Adrenal gland (tissue), 12 donors: Measurements from ENCODE around the gene MAP7D1. TPM values are rescaled to one million over a fixed set of nuclear protein-coding genes. Genes with fewer than 3 reads are reported as not detected.

ENCODE experiments used
- DNase-seq, 7 donors: peaks; one replicate each; pipeline ENCODE4 v3.0.0-alpha.2; 2019 to 2020
- H3K27ac ChIP-seq, 5 donors: fragments of 200-600 bp; sonication (generic) in 4 of 5; 1 replicate in 3 of 5; 2 replicates in 2 of 5; pipeline versions ENCODE4 v1.5.1 to v1.8.0; 2016 to 2020; ENCODE audit warnings: mild to moderate bottlenecking in 1 of 5
- H3K27me3 ChIP-seq: fragments of 200-600 bp; 2 replicates; pipeline ENCODE4 v1.8.0; 2021
- H3K36me3 ChIP-seq, 2 donors: fragments of 200-600 bp; replicated peaks in 1 of 2; 1 replicate in 1 of 2; 2 replicates in 1 of 2; pipeline versions ENCODE4 v1.5.1 to v1.8.0; 2018 to 2022
- H3K4me1 ChIP-seq, 2 donors: fragments of 200-600 bp; replicated peaks in 1 of 2; 1 replicate in 1 of 2; 2 replicates in 1 of 2; pipeline versions ENCODE4 v1.5.1 to v1.8.0; 2018 to 2021
- H3K4me3 ChIP-seq, 4 donors: fragments of 200-600 bp; sonication (generic) in 3 of 4; one replicate each; pipeline ENCODE4 v1.5.1; 2016 to 2018
- H3K9me3 ChIP-seq, 3 donors: fragments of 200-600 bp; sonication (generic) in 1 of 3; replicated peaks in 1 of 3; 1 replicate in 2 of 3; 2 replicates in 1 of 3; pipeline versions ENCODE4 v1.5.1 to v1.8.0; 2016 to 2021
- POLR2A ChIP-seq, 2 donors: fragments of 450-650 bp; IDR thresholded peaks; one replicate each; pipeline ENCODE4 v1.6.1; 2017; ENCODE audit warnings: antibody characterized with exemption in 2 of 2, mild to moderate bottlenecking in 2 of 2, moderate library complexity in 1 of 2
- WGBS, 4 donors: extraction: QIAGEN DNeasy Blood & Tissue Kit in 2 of 4; methylation state at CpG; one replicate each; pipeline versions ENCODE4 v1.1.5 to v1.1.7; 2013 to 2017; 5-methylcytosine and 5-hydroxymethylcytosine counted together
- intact Hi-C, 2 donors: fragments of 100-400 bp; cut with DNase I; formaldehyde crosslinking; loops; one replicate each; pipeline versions ENCODE4 v1.14.1 to v1.15.0; 2022 to 2023
- polyA plus RNA-seq, 3 donors: library from polyadenylated mRNA; stranded (reverse); fragments of 200-250 nt in 2 of 3; fragments of 350-450 nt in 1 of 3; fragmentation: Illumina TruSeq in 1 of 3; extraction: RNeasy Lipid Tissue Mini Kit (QIAGEN cat#74804) in 1 of 3; gene quantifications; one replicate each; pipeline ENCODE4 v1.2.3, GENCODE V29; 2013 to 2014
- total RNA-seq, 9 donors: library from RNA; depleted of rRNA in 4 of 9; stranded (reverse); fragments of >200 nt in 4 of 9; fragments of 120-200 nt in 1 of 9; fragmentation: NEBNext Ultra II Directional in 1 of 9; extraction: Animal tissue kit (Norgen Biotek cat#: 25700) in 1 of 9; gene quantifications; one replicate each; pipeline versions ENCODE4 v1.1.0 to v1.2.4, GENCODE V29; 2013 to 2023
- TF ChIP-seq, protein P1 (sequence below), 6 experiments: fragments of 450-650 bp in 4 of 6; fragments of 200-600 bp in 2 of 6; sonication (generic) in 1 of 6; IDR thresholded peaks; 1 replicate in 5 of 6; 2 replicates in 1 of 6; pipeline versions ENCODE4 v1.5.1 to v1.8.0; 2016 to 2021; ENCODE audit warnings: antibody characterized with exemption in 6 of 6, mild to moderate bottlenecking in 2 of 6, moderate library complexity in 1 of 6
- donor health status: healthy with polysubstance abuse.
- donor health status: Bipolar disorder and iron deficiency.
- donor health status: DM: yes; HTN: yes; CAD: no.
- donor health status: DM: no; HTN: no; CAD: no.
- donor health status: DM: no; HTN: no; CAD: no.
- donor health status: DM: yes; HTN: yes; CAD: no.

MAP7D1 gene
- total and polyA plus RNA-seq, 12 donors: 11.8 to 121 (median 68.3) TPM

DNA sequence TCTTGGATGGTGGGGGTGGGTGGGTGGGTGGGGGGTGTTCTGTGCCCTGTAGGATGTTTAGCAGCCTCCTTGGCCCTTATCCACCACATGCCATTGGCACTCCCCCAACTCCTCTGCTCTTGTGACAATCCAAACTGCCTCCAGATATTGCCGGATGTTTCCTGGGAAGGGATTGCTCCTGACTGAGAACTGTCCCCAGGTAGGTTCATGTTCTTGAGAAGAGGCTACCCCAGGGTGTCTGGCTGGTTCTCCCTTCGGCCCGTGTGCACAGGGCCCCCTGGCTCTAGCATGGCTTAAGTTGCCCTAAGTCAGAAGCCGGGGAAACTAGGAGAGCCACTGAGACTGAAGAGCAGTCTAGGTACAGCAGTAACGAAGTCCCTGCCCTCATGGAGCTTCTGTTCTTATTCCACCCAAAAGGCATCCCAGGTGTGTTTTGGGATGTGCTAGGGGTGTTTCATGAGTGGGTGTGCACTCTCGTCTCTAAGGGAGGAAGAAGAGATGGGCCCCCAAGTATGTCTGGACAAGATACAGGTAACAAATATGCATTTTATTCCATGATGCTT lies 48.5 kb downstream of the MAP7D1 start:
- Histone ChIP-seq H3K4me1 (peaks cover 18 to 24% of the 10 kb centered on the region in 2 donors), H3K27ac (peak overlapping the region in 4 of 5 donors; percentile 77 to 89 (median 78)), H3K27me3 (no peaks in the 10 kb centered on the region), H3K36me3 (no peaks in the 10 kb centered on the region), H3K4me3 (peak overlapping the region in 1 of 4 donors; percentile 7), H3K9me3 (no peaks in the 10 kb centered on the region)
- TF ChIP-seq, protein P1, sequence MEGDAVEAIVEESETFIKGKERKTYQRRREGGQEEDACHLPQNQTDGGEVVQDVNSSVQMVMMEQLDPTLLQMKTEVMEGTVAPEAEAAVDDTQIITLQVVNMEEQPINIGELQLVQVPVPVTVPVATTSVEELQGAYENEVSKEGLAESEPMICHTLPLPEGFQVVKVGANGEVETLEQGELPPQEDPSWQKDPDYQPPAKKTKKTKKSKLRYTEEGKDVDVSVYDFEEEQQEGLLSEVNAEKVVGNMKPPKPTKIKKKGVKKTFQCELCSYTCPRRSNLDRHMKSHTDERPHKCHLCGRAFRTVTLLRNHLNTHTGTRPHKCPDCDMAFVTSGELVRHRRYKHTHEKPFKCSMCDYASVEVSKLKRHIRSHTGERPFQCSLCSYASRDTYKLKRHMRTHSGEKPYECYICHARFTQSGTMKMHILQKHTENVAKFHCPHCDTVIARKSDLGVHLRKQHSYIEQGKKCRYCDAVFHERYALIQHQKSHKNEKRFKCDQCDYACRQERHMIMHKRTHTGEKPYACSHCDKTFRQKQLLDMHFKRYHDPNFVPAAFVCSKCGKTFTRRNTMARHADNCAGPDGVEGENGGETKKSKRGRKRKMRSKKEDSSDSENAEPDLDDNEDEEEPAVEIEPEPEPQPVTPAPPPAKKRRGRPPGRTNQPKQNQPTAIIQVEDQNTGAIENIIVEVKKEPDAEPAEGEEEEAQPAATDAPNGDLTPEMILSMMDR (IDR thresholded peaks at IDR 0.05): no peak
- TF ChIP-seq POLR2A (IDR thresholded peaks at IDR 0.05): no peak
- intact Hi-C loops: no loop called here
- WGBS, 4 donors: 74 to 81% (median 75%) methylated on average over 4 to 6 of the region's 6 CpGs
- DNase-seq: peak; percentile 55 to 81 (median 71)

DNA sequence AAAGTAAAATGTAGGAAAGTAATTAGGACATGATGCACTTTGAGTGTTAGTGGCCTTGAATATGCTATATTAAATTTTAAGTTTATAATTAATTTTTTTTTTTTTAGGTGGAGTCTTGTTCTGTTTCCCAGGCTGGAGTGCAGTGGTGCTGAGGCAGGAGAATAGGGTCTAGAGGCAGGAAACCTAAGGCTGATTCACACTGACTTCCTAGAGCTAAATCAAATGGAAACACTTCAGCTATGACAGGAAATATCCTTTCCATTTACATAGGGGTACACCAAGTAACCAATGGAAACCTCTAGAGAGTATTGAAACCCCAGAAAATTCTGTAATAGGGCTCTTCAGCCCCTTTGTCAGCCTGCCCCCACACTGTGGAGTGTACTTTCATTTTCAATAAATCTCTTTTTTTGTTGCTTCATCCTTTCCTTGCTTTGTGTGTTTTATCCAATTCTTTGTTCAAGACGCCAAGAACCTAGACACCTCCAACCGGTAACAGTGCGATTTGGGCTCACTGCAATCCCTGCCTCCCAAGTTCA lies 50.4 kb downstream of the MAP7D1 start:
- Histone ChIP-seq H3K4me1 (peaks cover 18 to 24% of the 10 kb centered on the region in 2 donors), H3K36me3 (no peaks in the 10 kb centered on the region), H3K27me3 (no peaks in the 10 kb centered on the region), H3K9me3 (no peaks in the 10 kb centered on the region), H3K4me3 (no peak overlapping the region), H3K27ac (no peak overlapping the region)
- intact Hi-C loops: no loop called here
- no peak for TF ChIP-seq POLR2A (IDR thresholded peaks at IDR 0.05)
- TF ChIP-seq, protein P1 (IDR thresholded peaks at IDR 0.05): no peak
- no peak for DNase-seq
- WGBS, 4 donors: 92 to 96% (median 93%) methylated on average over 3 of the region's 3 CpGs

GRCh38 chr1:36207339-36207738 lies 51.4 kb downstream of the MAP7D1 start:
- H3K4me1 ChIP-seq: peaks cover 18 to 24% of the 10 kb centered on the region in 2 donors
- H3K36me3 ChIP-seq: no peaks in the 10 kb centered on the region
- DNase-seq: no peak
- intact Hi-C loops: no loop called here
- H3K27me3 ChIP-seq: no peaks in the 10 kb centered on the region
- H3K9me3 ChIP-seq: no peaks in the 10 kb centered on the region
- no peak overlapping the region for H3K4me3 ChIP-seq
- TF ChIP-seq, protein P1 (IDR thresholded peaks at IDR 0.05): no peak
- no peak for TF ChIP-seq POLR2A (IDR thresholded peaks at IDR 0.05)
- no peak overlapping the region for H3K27ac ChIP-seq
- 57 to 68% (median 65%) methylated on average over 5 to 6 of the region's 6 CpGs for WGBS, 4 donors

GRCh38 chr1:36208978-36209703 lies 53.2 kb downstream of the MAP7D1 start:
- TF ChIP-seq, protein P1 (IDR thresholded peaks at IDR 0.05): no peak
- no peak for TF ChIP-seq POLR2A (IDR thresholded peaks at IDR 0.05)
- 60 to 76% (median 69%) methylated on average over 6 of the region's 6 CpGs for WGBS, 4 donors
- DNase-seq: peak in 1 of 7 donors; percentile 26
- intact Hi-C loops: no loop called here
- no peaks in the 10 kb centered on the region for H3K36me3 ChIP-seq
- H3K4me3 ChIP-seq: no peak overlapping the region
- peaks cover 7 to 12% of the 10 kb centered on the region in 2 donors for H3K4me1 ChIP-seq
- peak overlapping the region in 1 of 5 donors; percentile 14 for H3K27ac ChIP-seq
- H3K9me3 ChIP-seq: no peaks in the 10 kb centered on the region
- H3K27me3 ChIP-seq: no peaks in the 10 kb centered on the region
